ENCODE results near the gene NR5A2. TPM values are rescaled to one million over a fixed set of nuclear protein-coding genes. Genes with fewer than 3 reads are reported as not detected.

NR5A2 gene
- total RNA-seq, 1 experiment from 2014 or later = 4.7 TPM

- no peak overlapping the region for H2BK20ac ChIP-seq (ENCODE audit: low read depth, low read length, poor library complexity, severe bottlenecking)
- no peak overlapping the region for H2BK12ac ChIP-seq (ENCODE audit: insufficient read length, low read depth, low read length)
- no peak overlapping the region for H3T11ph ChIP-seq (ENCODE audit: low read length)
- Mint-ChIP-seq H3K4me1 (peaks cover 21 to 40% of the 10 kb centered on the region in 2 experiments), H3K36me3 (ENCODE audit: insufficient read depth in 1 of 3, low read depth in 3 of 3) (no peaks in the 10 kb centered on the region), H3K27me3 (ENCODE audit: low read depth) (peaks cover 9% of the 10 kb centered on the region), H3K4me3 (peak overlapping the region; percentile 11 to 13; a peak in 3 of 5 replicates), H3K27ac (no peak overlapping the region), H3K9me3 (no peaks in the 10 kb centered on the region)
- H3K4me2 ChIP-seq (ENCODE audit: insufficient read depth, insufficient read length, low read length) = no peak overlapping the region
- H2BK5ac ChIP-seq (ENCODE audit: insufficient read length, low read length) = no peak overlapping the region
- no peak overlapping the region for H2BK15ac ChIP-seq (ENCODE audit: low read depth, low read length)
- WGBS (ENCODE audit: extremely low coverage, insufficient read length, low lambda C conversion rate) = no CpG with 5 or more reads among the region's 3 CpGs
- no peak overlapping the region for H3K23ac ChIP-seq (ENCODE audit: insufficient read length, low read depth, low read length)
- no peak overlapping the region for H4K5ac ChIP-seq (ENCODE audit: insufficient read length, low read depth, low read length)
- no peak overlapping the region for H2AK5ac ChIP-seq (ENCODE audit: insufficient read length, low read length)
- H4K20me1 ChIP-seq (ENCODE audit: control insufficient read depth, insufficient read depth, insufficient read length) = no peaks in the 10 kb centered on the region
- H3K27me3 ChIP-seq (ENCODE audit: insufficient read depth, low read length) = no peaks in the 10 kb centered on the region
- no peaks in the 10 kb centered on the region for H3K23me2 ChIP-seq (ENCODE audit: insufficient read length, low read depth, low read length, poor library complexity, severe bottlenecking)
- no peak overlapping the region for H4K8ac ChIP-seq (replicated peaks; ENCODE audit: insufficient read length, low read depth, low read length)
- no peak overlapping the region for H3K4ac ChIP-seq (ENCODE audit: low read depth, low read length)
- no peaks in the 10 kb centered on the region for H3K79me2 ChIP-seq (ENCODE audit: insufficient read depth, low read length)
- H3K56ac ChIP-seq (ENCODE audit: insufficient read length, low read depth, low read length) = no peak overlapping the region
- H3K9me3 ChIP-seq (ENCODE audit: control insufficient read depth, low read depth, low read length) = no peaks in the 10 kb centered on the region
- no peak overlapping the region for H3K9ac ChIP-seq (ENCODE audit: extremely low read depth, insufficient read length, low read length)
- no peak for DNase-seq
- no peak overlapping the region for H4K91ac ChIP-seq (ENCODE audit: insufficient read length, low read depth, low read length)
- H3K14ac ChIP-seq (ENCODE audit: insufficient read depth, low read length) = no peak overlapping the region
- no peaks in the 10 kb centered on the region for H3K79me1 ChIP-seq (ENCODE audit: insufficient read depth, low read depth, low read length, poor library complexity, severe bottlenecking)
- no peak for TF ChIP-seq CTCF (conservative IDR thresholded peaks at IDR 0.05)
- H2BK120ac ChIP-seq (ENCODE audit: low read depth, low read length, poor library complexity, severe bottlenecking) = no peak overlapping the region
- peaks cover 7% of the 10 kb centered on the region for H3K4me1 ChIP-seq (ENCODE audit: insufficient read depth, low read length)
- H2AFZ ChIP-seq (ENCODE audit: low read length) = no peak overlapping the region
- H3K18ac ChIP-seq (ENCODE audit: insufficient read length, low read depth, low read length) = no peak overlapping the region
- no peak overlapping the region for H3K27ac ChIP-seq (ENCODE audit: insufficient read length, low read depth, low read length)
These were observed 54.4 kb downstream of the NR5A2 start for GRCh38 chr1:200081969-200082245.

All from H9 (cell line).